GM18858 (cell line): ENCODE results near the gene RIPOR2.
"Not testable (repeated sequence)": the region's sequence is repeated elsewhere in the genome, so short reads cannot be mapped to it uniquely, and the experiment has no call there.

Experiments
- ATAC-seq: cut with Tn5 transposase; IDR thresholded peaks from one replicate; pipeline ENCODE4 v1.9.1; 2021; ENCODE audit not compliant: unreplicated experiment

RIPOR2 gene

GRCh38 chr6:24882835-24883555 lies 52.8 kb downstream of the RIPOR2 start:
- ATAC-seq: no peak

GRCh38 chr6:24882295-24882694 lies 53.5 kb downstream of the RIPOR2 start:
- no peak for ATAC-seq

- no peak for ATAC-seq
Measured at GRCh38 chr6:24881376-24881775, 54.4 kb downstream of the RIPOR2 start.

GRCh38 chr6:24880451-24880850 lies 55.3 kb downstream of the RIPOR2 start:
- ATAC-seq: no peak

- ATAC-seq: no peak
Measured at GRCh38 chr6:24879351-24879750, 56.4 kb downstream of the RIPOR2 start.

- ATAC-seq: not testable (repeated sequence)
Measured at GRCh38 chr6:24877747-24878146, 58.0 kb downstream of the RIPOR2 start.

- ATAC-seq: no peak
Measured at GRCh38 chr6:24876499-24877465, 59.0 kb downstream of the RIPOR2 start.

GRCh38 chr6:24875534-24875901 lies 60.2 kb downstream of the RIPOR2 start:
- no peak for ATAC-seq

- no peak for ATAC-seq
Measured at GRCh38 chr6:24874776-24875533, 60.8 kb downstream of the RIPOR2 start.

GRCh38 chr6:24874128-24874527 lies 61.6 kb downstream of the RIPOR2 start:
- ATAC-seq: no peak

- ATAC-seq: no peak
Measured at GRCh38 chr6:24872779-24873178, 63.0 kb downstream of the RIPOR2 start.

GRCh38 chr6:24868765-24869164 lies 67.0 kb downstream of the RIPOR2 start:
- ATAC-seq: no peak

- ATAC-seq: no peak
Measured at GRCh38 chr6:24867104-24867703, 68.6 kb downstream of the RIPOR2 start.

- no peak for ATAC-seq
Measured at GRCh38 chr6:24865161-24865560, 70.6 kb downstream of the RIPOR2 start.

GRCh38 chr6:24864343-24864742 lies 71.4 kb downstream of the RIPOR2 start:
- ATAC-seq: no peak

GRCh38 chr6:24861934-24862333 lies 73.8 kb downstream of the RIPOR2 start:
- ATAC-seq: peak; percentile 87

- no peak for ATAC-seq
Measured at GRCh38 chr6:24859608-24860200, 76.1 kb downstream of the RIPOR2 start.

GRCh38 chr6:24859132-24859531 lies 76.6 kb downstream of the RIPOR2 start:
- no peak for ATAC-seq

- peak; percentile 40 for ATAC-seq
Measured at GRCh38 chr6:24858177-24858653, 77.5 kb downstream of the RIPOR2 start.

GRCh38 chr6:24856901-24857670 lies 78.7 kb downstream of the RIPOR2 start:
- no peak for ATAC-seq
